OCI-LY7 (cell line): ENCODE results near the gene MBTPS1.

Source experiments
- CTCF ChIP-seq: fragments of 200-600 bp; sonication (generic); conservative IDR thresholded peaks from 2 replicates; pipeline ENCODE4 v1.5.1; 2014; ENCODE audit warnings: mild to moderate bottlenecking, antibody characterized with exemption, low read length, moderate library complexity, mixed read lengths
- EZH2phosphoT487 ChIP-seq: fragments of 200-600 bp; sonication (generic); IDR thresholded peaks from 2 replicates; pipeline ENCODE4 v1.6.1; 2018; ENCODE audit warnings: low read depth, borderline replicate concordance, mild to moderate bottlenecking, mixed run types, antibody characterized with exemption, low read length, moderate library complexity, mixed read lengths

- no peak for TF ChIP-seq CTCF
- TF ChIP-seq EZH2phosphoT487, result no peak
Observed at GRCh38 chr16:84081446-84081989, 35.2 kb downstream of the MBTPS1 start.
